ENCODE results near the gene ZNF385A.

DNA sequence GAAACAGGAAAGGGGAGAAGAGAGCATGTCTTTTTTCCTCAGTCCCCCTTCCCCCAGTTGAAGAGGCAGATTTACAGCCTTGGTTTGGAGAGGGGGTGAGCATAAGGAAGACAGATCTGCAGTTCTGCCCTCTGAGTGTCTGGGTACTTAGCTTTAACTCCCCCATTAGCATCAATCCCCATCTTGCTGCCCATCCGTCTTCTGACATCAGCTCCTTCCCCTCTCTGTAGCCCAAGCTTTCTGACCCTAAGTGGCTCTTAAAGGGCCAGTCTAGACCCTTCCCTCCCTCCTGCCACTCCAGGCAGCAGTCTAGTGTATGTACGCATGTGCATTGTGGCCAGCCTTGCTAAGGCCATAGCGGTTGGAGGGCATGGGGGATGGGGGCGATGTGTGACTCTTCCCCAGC lies 27.6 kb downstream of the ZNF385A start:
- TF ChIP-seq, protein P1, sequence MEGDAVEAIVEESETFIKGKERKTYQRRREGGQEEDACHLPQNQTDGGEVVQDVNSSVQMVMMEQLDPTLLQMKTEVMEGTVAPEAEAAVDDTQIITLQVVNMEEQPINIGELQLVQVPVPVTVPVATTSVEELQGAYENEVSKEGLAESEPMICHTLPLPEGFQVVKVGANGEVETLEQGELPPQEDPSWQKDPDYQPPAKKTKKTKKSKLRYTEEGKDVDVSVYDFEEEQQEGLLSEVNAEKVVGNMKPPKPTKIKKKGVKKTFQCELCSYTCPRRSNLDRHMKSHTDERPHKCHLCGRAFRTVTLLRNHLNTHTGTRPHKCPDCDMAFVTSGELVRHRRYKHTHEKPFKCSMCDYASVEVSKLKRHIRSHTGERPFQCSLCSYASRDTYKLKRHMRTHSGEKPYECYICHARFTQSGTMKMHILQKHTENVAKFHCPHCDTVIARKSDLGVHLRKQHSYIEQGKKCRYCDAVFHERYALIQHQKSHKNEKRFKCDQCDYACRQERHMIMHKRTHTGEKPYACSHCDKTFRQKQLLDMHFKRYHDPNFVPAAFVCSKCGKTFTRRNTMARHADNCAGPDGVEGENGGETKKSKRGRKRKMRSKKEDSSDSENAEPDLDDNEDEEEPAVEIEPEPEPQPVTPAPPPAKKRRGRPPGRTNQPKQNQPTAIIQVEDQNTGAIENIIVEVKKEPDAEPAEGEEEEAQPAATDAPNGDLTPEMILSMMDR (IDR thresholded peaks at IDR 0.05 in 2 of 3, conservative IDR thresholded peaks at IDR 0.05 in 1 of 3; ENCODE audit: insufficient read depth in 2 of 3, low read depth in 1 of 3, low read length in 3 of 3), result no peak
- TF ChIP-seq FOXJ3 (CRISPR knock-in tag; IDR thresholded peaks at IDR 0.05) (no peak), ZNF436 (CRISPR knock-in tag; IDR thresholded peaks at IDR 0.05) (no peak), MXI1 (IDR thresholded peaks at IDR 0.05; ENCODE audit: low read depth, low read length) (no peak), ELF1 (tag; IDR thresholded peaks at IDR 0.05) (no peak), CBX5 (IDR thresholded peaks at IDR 0.05; ENCODE audit: borderline replicate concordance, low read depth) (no peak), MAZ (CRISPR knock-in tag; conservative IDR thresholded peaks at IDR 0.05 in 1 of 2, IDR thresholded peaks at IDR 0.05 in 1 of 2) (no peak), ZNF140 (CRISPR knock-in tag; IDR thresholded peaks at IDR 0.05) (no peak), TAF9B (IDR thresholded peaks at IDR 0.05; ENCODE audit: partially characterized antibody) (no peak)
- TF ChIP-seq, protein P2, sequence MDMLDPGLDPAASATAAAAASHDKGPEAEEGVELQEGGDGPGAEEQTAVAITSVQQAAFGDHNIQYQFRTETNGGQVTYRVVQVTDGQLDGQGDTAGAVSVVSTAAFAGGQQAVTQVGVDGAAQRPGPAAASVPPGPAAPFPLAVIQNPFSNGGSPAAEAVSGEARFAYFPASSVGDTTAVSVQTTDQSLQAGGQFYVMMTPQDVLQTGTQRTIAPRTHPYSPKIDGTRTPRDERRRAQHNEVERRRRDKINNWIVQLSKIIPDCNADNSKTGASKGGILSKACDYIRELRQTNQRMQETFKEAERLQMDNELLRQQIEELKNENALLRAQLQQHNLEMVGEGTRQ (CRISPR knock-in tag; IDR thresholded peaks at IDR 0.05), result no peak
- TF ChIP-seq, protein P3, sequence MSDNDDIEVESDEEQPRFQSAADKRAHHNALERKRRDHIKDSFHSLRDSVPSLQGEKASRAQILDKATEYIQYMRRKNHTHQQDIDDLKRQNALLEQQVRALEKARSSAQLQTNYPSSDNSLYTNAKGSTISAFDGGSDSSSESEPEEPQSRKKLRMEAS (CRISPR knock-in tag; IDR thresholded peaks at IDR 0.05), result no peak
- TF ChIP-seq, protein P4, sequence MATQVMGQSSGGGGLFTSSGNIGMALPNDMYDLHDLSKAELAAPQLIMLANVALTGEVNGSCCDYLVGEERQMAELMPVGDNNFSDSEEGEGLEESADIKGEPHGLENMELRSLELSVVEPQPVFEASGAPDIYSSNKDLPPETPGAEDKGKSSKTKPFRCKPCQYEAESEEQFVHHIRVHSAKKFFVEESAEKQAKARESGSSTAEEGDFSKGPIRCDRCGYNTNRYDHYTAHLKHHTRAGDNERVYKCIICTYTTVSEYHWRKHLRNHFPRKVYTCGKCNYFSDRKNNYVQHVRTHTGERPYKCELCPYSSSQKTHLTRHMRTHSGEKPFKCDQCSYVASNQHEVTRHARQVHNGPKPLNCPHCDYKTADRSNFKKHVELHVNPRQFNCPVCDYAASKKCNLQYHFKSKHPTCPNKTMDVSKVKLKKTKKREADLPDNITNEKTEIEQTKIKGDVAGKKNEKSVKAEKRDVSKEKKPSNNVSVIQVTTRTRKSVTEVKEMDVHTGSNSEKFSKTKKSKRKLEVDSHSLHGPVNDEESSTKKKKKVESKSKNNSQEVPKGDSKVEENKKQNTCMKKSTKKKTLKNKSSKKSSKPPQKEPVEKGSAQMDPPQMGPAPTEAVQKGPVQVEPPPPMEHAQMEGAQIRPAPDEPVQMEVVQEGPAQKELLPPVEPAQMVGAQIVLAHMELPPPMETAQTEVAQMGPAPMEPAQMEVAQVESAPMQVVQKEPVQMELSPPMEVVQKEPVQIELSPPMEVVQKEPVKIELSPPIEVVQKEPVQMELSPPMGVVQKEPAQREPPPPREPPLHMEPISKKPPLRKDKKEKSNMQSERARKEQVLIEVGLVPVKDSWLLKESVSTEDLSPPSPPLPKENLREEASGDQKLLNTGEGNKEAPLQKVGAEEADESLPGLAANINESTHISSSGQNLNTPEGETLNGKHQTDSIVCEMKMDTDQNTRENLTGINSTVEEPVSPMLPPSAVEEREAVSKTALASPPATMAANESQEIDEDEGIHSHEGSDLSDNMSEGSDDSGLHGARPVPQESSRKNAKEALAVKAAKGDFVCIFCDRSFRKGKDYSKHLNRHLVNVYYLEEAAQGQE (IDR thresholded peaks at IDR 0.05; ENCODE audit: borderline replicate concordance), result no peak
- TF ChIP-seq, protein P4 (CRISPR knock-in tag; IDR thresholded peaks at IDR 0.05; ENCODE audit: low read depth), result no peak
